Measurements from ENCODE around the gene ADGRG6.

DNA sequence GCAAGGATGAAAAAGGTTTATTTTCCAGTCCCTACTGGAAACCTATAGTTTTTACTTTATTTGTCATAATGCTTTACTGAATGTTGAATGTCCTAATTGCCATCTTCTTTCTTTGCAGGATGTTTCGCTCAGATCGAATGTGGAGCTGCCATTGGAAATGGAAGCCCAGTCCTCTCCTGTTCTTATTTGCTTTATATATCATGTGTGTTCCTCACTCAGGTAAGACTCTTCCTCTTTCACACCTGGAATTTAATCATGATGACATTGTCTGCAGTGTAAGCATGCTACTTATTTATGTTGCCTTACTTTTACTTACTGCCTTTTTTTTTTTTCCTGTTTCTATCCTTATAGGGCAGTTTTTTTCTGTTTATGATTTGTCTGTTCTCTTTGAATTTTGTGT is 7.6 kb downstream of the ADGRG6 start:
- TF ChIP-seq, protein P1, sequence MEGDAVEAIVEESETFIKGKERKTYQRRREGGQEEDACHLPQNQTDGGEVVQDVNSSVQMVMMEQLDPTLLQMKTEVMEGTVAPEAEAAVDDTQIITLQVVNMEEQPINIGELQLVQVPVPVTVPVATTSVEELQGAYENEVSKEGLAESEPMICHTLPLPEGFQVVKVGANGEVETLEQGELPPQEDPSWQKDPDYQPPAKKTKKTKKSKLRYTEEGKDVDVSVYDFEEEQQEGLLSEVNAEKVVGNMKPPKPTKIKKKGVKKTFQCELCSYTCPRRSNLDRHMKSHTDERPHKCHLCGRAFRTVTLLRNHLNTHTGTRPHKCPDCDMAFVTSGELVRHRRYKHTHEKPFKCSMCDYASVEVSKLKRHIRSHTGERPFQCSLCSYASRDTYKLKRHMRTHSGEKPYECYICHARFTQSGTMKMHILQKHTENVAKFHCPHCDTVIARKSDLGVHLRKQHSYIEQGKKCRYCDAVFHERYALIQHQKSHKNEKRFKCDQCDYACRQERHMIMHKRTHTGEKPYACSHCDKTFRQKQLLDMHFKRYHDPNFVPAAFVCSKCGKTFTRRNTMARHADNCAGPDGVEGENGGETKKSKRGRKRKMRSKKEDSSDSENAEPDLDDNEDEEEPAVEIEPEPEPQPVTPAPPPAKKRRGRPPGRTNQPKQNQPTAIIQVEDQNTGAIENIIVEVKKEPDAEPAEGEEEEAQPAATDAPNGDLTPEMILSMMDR (conservative IDR thresholded peaks at IDR 0.05 in 1 of 2, IDR thresholded peaks at IDR 0.05 in 1 of 2; ENCODE audit: low read depth in 1 of 2, low read length in 2 of 2), result no peak
- no peak for TF ChIP-seq EZH2 (IDR thresholded peaks at IDR 0.05; ENCODE audit: low read length, missing control alignments)
